Measurements from ENCODE around the gene DNAI1. TPM values are rescaled to one million over a fixed set of nuclear protein-coding genes. Genes with fewer than 3 reads are reported as not detected.

Gene DNAI1
- total RNA-seq, 1 experiment from 2014 or later: not detected

DNA sequence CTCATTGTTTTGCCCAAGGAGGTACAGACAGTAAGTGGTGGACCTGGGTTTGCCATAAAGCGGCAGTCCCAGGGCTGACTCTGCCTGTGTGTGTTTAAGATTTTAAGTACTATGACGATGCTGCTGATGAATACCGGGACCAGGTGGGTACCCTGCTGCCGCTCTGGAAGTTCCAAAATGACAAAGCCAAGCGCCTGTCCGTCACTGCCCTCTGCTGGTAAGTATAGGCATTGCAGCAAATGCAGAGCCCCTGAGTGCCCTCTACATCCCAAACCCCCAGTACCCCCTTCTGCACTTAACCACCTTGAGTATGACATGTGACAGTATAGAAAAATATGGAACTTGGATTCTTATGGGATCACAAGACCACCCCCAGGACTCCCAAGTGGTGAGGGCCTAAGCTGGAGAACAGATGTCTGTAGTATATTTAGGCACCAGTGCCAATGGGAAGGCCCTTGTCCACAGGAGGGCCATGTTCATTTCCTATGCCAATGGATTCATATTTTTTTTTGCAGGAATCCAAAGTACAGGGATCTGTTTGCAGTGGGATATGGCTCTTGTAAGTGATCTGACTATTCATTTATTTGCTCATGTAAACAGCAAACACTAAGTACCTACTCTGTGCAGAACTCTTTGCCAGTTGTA is 42.1 kb downstream of the DNAI1 start:
- Histone ChIP-seq H4K20me1 (ENCODE audit: low read length) (0 out of 2 replicates have a peak, but pooled peaks cover 5% of the 10 kb centered on the region), H3K36me3 (ENCODE audit: low read depth, low read length) (no peaks in the 10 kb centered on the region), H2AFZ (ENCODE audit: low read length) (no peak overlapping the region), H3K9ac (ENCODE audit: low read length) (no peak overlapping the region), H3K4me1 (ENCODE audit: insufficient read depth, low read length) (peaks cover 31% of the 10 kb centered on the region), H3K9me2 (replicated peaks; ENCODE audit: low read length) (no peaks in the 10 kb centered on the region), H3K27me3 (ENCODE audit: low read length) (no peaks in the 10 kb centered on the region), H3K79me2 (ENCODE audit: low read length) (no peaks in the 10 kb centered on the region), H3K4me3 (ENCODE audit: low read length) (no peak overlapping the region), H3K4me2 (ENCODE audit: low read length) (no peak overlapping the region), H3K27ac (ENCODE audit: low read length) (no peak overlapping the region), H3K9me3 (ENCODE audit: low read length) (no peaks in the 10 kb centered on the region), H3F3A (ENCODE audit: low read length, unreplicated experiment) (no peaks in the 10 kb centered on the region)
- no peak for ATAC-seq
- no TSS peak for BruUV-seq (replicated peaks)
- POLR2A ChIA-PET (ENCODE audit: unreplicated experiment): no interaction called here
- DNase-seq: peak; percentile 74
- CTCF ChIA-PET: interaction anchor here (0.6 to 2.9 kb wide), 3 partner anchors 91 to 420 kb away, joined by 3 to 15 read pairs (median 6); no protein-coding TSS in a partner anchor
- intact Hi-C loops (cut with micrococcal nuclease): loop anchor here (1.0 to 5.0 kb wide), 3 partner anchors 47 to 92 kb away; no protein-coding TSS in a partner anchor
- TF ChIP-seq EZH2phosphoT487 (IDR thresholded peaks at IDR 0.05; ENCODE audit: borderline replicate concordance, low read length): no peak
- TF ChIP-seq EZH2 (IDR thresholded peaks at IDR 0.05; ENCODE audit: low read length, unreplicated experiment): no peak
- TF ChIP-seq, protein P1, sequence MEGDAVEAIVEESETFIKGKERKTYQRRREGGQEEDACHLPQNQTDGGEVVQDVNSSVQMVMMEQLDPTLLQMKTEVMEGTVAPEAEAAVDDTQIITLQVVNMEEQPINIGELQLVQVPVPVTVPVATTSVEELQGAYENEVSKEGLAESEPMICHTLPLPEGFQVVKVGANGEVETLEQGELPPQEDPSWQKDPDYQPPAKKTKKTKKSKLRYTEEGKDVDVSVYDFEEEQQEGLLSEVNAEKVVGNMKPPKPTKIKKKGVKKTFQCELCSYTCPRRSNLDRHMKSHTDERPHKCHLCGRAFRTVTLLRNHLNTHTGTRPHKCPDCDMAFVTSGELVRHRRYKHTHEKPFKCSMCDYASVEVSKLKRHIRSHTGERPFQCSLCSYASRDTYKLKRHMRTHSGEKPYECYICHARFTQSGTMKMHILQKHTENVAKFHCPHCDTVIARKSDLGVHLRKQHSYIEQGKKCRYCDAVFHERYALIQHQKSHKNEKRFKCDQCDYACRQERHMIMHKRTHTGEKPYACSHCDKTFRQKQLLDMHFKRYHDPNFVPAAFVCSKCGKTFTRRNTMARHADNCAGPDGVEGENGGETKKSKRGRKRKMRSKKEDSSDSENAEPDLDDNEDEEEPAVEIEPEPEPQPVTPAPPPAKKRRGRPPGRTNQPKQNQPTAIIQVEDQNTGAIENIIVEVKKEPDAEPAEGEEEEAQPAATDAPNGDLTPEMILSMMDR (conservative IDR thresholded peaks at IDR 0.05; ENCODE audit: low read depth, low read length): peak; percentile 88

DNA sequence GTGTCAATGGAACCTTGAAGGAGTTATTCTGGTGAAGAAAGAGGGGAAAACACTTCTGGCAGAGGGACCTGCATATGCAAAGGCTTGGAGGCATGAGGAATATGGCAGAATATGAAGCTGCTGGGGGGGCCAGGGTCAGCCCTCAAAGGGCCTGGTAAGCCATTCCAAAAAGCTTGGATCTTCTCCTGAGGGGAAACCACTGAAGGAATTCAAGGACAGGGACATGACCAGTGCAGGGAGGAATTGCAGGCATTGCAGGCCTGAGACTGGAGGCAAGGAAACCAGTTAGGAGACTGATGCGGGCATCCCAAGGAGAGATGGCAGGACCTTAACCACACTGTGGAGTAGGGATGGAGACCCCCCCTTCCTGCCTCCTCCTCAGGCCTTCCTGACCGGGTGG is 42.8 kb downstream of the DNAI1 start:
- Histone ChIP-seq H3K9me2 (replicated peaks; ENCODE audit: low read length) (no peaks in the 10 kb centered on the region), H2AFZ (ENCODE audit: low read length) (no peak overlapping the region), H3F3A (ENCODE audit: low read length, unreplicated experiment) (no peaks in the 10 kb centered on the region), H3K27ac (ENCODE audit: low read length) (no peak overlapping the region), H3K36me3 (ENCODE audit: low read depth, low read length) (no peaks in the 10 kb centered on the region), H3K79me2 (ENCODE audit: low read length) (no peaks in the 10 kb centered on the region), H3K4me3 (ENCODE audit: low read length) (no peak overlapping the region), H3K4me2 (ENCODE audit: low read length) (no peak overlapping the region), H3K27me3 (ENCODE audit: low read length) (no peaks in the 10 kb centered on the region), H3K9ac (ENCODE audit: low read length) (no peak overlapping the region), H3K4me1 (ENCODE audit: insufficient read depth, low read length) (peaks cover 31% of the 10 kb centered on the region), H3K9me3 (ENCODE audit: low read length) (no peaks in the 10 kb centered on the region), H4K20me1 (ENCODE audit: low read length) (0 out of 2 replicates have a peak, but pooled peaks cover 5% of the 10 kb centered on the region)
- TF ChIP-seq EZH2phosphoT487 (IDR thresholded peaks at IDR 0.05; ENCODE audit: borderline replicate concordance, low read length): no peak
- TF ChIP-seq, protein P1 (conservative IDR thresholded peaks at IDR 0.05; ENCODE audit: low read depth, low read length): no peak
- TF ChIP-seq EZH2 (IDR thresholded peaks at IDR 0.05; ENCODE audit: low read length, unreplicated experiment): no peak
- ATAC-seq (no peak), DNase-seq (no peak)
- BruUV-seq (replicated peaks): no TSS peak
- POLR2A ChIA-PET (ENCODE audit: unreplicated experiment): interaction anchor here (0.5 kb wide), 2 partner anchors 35 to 168 kb away, joined by 3 to 5 read pairs; no protein-coding TSS in a partner anchor
- intact Hi-C loops (cut with micrococcal nuclease): loop anchor here (2.0 to 5.0 kb wide), 2 partner anchors 65 to 91 kb away; no protein-coding TSS in a partner anchor
- CTCF ChIA-PET: interaction anchor here (0.6 to 2.9 kb wide), 5 partner anchors 23 to 98 kb away, joined by 4 to 15 read pairs (median 8); no protein-coding TSS in a partner anchor

Data from PC-3 (cell line).